Mesendoderm (in vitro differentiated cells): ENCODE measurements around the gene AKT1.

Experiments
- DNase-seq: peaks from one replicate; pipeline ENCODE4 v3.0.0; 2013
- H2AK5ac ChIP-seq: 2 replicates; pipeline ENCODE4 v1.6.1; 2013; ENCODE audit warnings: low read length, inconsistent platforms
- H2BK120ac ChIP-seq: 2 replicates; pipeline ENCODE4 v1.6.1; 2013; ENCODE audit warnings: low read depth, mild to moderate bottlenecking, low read length, moderate library complexity, mixed read lengths
- H2BK15ac ChIP-seq: replicated peaks from 2 replicates; pipeline ENCODE4 v1.6.1; 2013; ENCODE audit warnings: low read depth, mild to moderate bottlenecking, moderate library complexity
- H2BK5ac ChIP-seq: 2 replicates; pipeline ENCODE4 v1.6.1; 2013; ENCODE audit warnings: low read length, inconsistent platforms
- H3K18ac ChIP-seq: 2 replicates; pipeline ENCODE4 v1.6.1; 2013; ENCODE audit warnings: mild to moderate bottlenecking, low read length, mixed read lengths
- H3K23ac ChIP-seq: one replicate; pipeline ENCODE4 v1.6.1; 2013; ENCODE audit warnings: low read length
- H3K27ac ChIP-seq: 2 replicates; pipeline ENCODE4 v1.5.1; 2013; ENCODE audit warnings: low read depth, mild to moderate bottlenecking, inconsistent platforms, low read length, moderate library complexity
- H3K27me3 ChIP-seq: 2 replicates; pipeline ENCODE4 v1.6.1; 2013; ENCODE audit warnings: low read length, control low read depth, mild to moderate bottlenecking, inconsistent platforms; ENCODE audit not compliant: insufficient read depth, poor library complexity
- H3K36me3 ChIP-seq: 2 replicates; pipeline ENCODE4 v1.6.1; 2013; ENCODE audit warnings: low read length, inconsistent platforms; ENCODE audit not compliant: control insufficient read depth, insufficient read depth
- H3K4ac ChIP-seq: one replicate; pipeline ENCODE4 v1.6.1; 2013; ENCODE audit warnings: low read depth, mild to moderate bottlenecking, low read length, moderate library complexity
- H3K4me1 ChIP-seq: 2 replicates; pipeline ENCODE4 v1.6.1; 2013; ENCODE audit warnings: low read depth, low read length, inconsistent platforms; ENCODE audit not compliant: control insufficient read depth
- H3K4me2 ChIP-seq: 2 replicates; pipeline ENCODE4 v1.6.1; 2013; ENCODE audit warnings: low read length
- H3K4me3 ChIP-seq: 2 replicates; pipeline ENCODE4 v1.5.1; 2013; ENCODE audit warnings: mild to moderate bottlenecking, low read length
- H3K56ac ChIP-seq: one replicate; pipeline ENCODE4 v1.6.1; 2013; ENCODE audit warnings: low read length
- H3K79me1 ChIP-seq: 2 replicates; pipeline ENCODE4 v1.6.1; 2013; ENCODE audit warnings: low read length, inconsistent platforms
- H3K79me2 ChIP-seq: 2 replicates; pipeline ENCODE4 v1.6.1; 2013; ENCODE audit warnings: mild to moderate bottlenecking, low read length; ENCODE audit not compliant: control insufficient read depth, insufficient read depth
- H3K9ac ChIP-seq: 2 replicates; pipeline ENCODE4 v1.6.1; 2013; ENCODE audit warnings: low read length, inconsistent platforms
- H4K5ac ChIP-seq: one replicate; pipeline ENCODE4 v1.6.1; 2013; ENCODE audit warnings: low read length
- H4K8ac ChIP-seq: one replicate; pipeline ENCODE4 v1.6.1; 2013; ENCODE audit warnings: low read depth, mild to moderate bottlenecking, control low read depth, low read length, moderate library complexity
- WGBS: extraction: QIAGEN DNeasy Blood & Tissue Kit; methylation state at CpG from one replicate; pipeline ENCODE4 v1.1.7; 2013; ENCODE audit warnings: low lambda C conversion rate, missing lambda C conversion rate; ENCODE audit not compliant: insufficient coverage; ENCODE audit errors: extremely low coverage; 5-methylcytosine and 5-hydroxymethylcytosine counted together

AKT1 gene

DNA sequence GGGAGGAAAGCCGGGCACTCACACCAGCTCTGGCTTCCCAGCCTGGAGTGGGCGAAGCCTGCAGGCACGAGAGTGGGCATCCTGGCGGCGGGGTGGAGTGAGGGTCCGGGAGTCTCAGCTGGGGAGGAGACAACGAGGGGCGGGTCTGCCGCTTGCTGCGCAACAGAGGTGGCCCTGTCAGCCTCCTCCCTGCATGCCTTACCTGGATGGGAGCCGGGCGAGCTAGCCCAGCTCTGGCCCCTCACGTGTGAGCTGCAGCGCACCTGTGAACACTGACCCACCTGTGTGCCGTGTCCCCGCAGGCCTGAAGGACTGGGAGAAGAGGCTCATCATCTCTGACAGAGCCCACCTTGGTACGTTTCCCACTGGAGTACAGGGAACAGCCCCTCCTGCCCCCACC lies 56.5 kb downstream of the AKT1 start:
- Histone ChIP-seq H3K4me3 (no peak overlapping the region), H3K79me1 (no peaks in the 10 kb centered on the region), H3K4ac (no peak overlapping the region), H4K5ac (no peak overlapping the region), H3K79me2 (no peaks in the 10 kb centered on the region), H2BK120ac (no peak overlapping the region), H3K27me3 (no peaks in the 10 kb centered on the region), H3K36me3 (no peaks in the 10 kb centered on the region), H3K18ac (no peak overlapping the region), H3K27ac (no peak overlapping the region), H3K9ac (no peak overlapping the region), H3K56ac (no peak overlapping the region), H2AK5ac (no peak overlapping the region), H3K4me1 (no peaks in the 10 kb centered on the region), H3K4me2 (no peak overlapping the region), H2BK15ac (no peak overlapping the region), H2BK5ac (no peak overlapping the region), H3K23ac (no peak overlapping the region), H4K8ac (no peak overlapping the region)
- no peak for DNase-seq
- WGBS: no CpG with 5 or more reads among the region's 17 CpGs

GRCh38 chr14:104738375-104739019 lies 57.1 kb downstream of the AKT1 start:
- Histone ChIP-seq H4K5ac (no peak overlapping the region), H3K4ac (no peak overlapping the region), H2BK120ac (no peak overlapping the region), H4K8ac (no peak overlapping the region), H2BK5ac (no peak overlapping the region), H2AK5ac (no peak overlapping the region), H3K79me1 (no peaks in the 10 kb centered on the region), H3K18ac (no peak overlapping the region), H3K56ac (no peak overlapping the region), H3K23ac (no peak overlapping the region), H3K27ac (no peak overlapping the region), H3K4me2 (no peak overlapping the region), H3K79me2 (no peaks in the 10 kb centered on the region), H3K27me3 (no peaks in the 10 kb centered on the region), H2BK15ac (no peak overlapping the region), H3K4me1 (no peaks in the 10 kb centered on the region), H3K4me3 (no peak overlapping the region), H3K9ac (no peak overlapping the region), H3K36me3 (no peaks in the 10 kb centered on the region)
- no CpG with 5 or more reads among the region's 18 CpGs for WGBS
- DNase-seq: no peak

- WGBS: no CpG with 5 or more reads among the region's 26 CpGs
- Histone ChIP-seq H3K4me1 (no peaks in the 10 kb centered on the region), H3K23ac (no peak overlapping the region), H4K8ac (no peak overlapping the region), H3K36me3 (no peaks in the 10 kb centered on the region), H3K4me2 (no peak overlapping the region), H3K4ac (no peak overlapping the region), H2BK5ac (no peak overlapping the region), H3K18ac (no peak overlapping the region), H2BK15ac (no peak overlapping the region), H2BK120ac (no peak overlapping the region), H3K4me3 (no peak overlapping the region), H3K79me1 (no peaks in the 10 kb centered on the region), H3K27me3 (no peaks in the 10 kb centered on the region), H4K5ac (no peak overlapping the region), H3K56ac (no peak overlapping the region), H3K27ac (no peak overlapping the region), H3K9ac (no peak overlapping the region), H3K79me2 (no peaks in the 10 kb centered on the region), H2AK5ac (no peak overlapping the region)
- no peak for DNase-seq
Observed at GRCh38 chr14:104735830-104736642, 59.5 kb downstream of the AKT1 start.

GRCh38 chr14:104734991-104735779 lies 60.4 kb downstream of the AKT1 start:
- H3K4me1 ChIP-seq: no peaks in the 10 kb centered on the region
- no peaks in the 10 kb centered on the region for H3K79me1 ChIP-seq
- H3K9ac ChIP-seq: no peak overlapping the region
- H3K27me3 ChIP-seq: no peaks in the 10 kb centered on the region
- H3K18ac ChIP-seq: no peak overlapping the region
- no peak overlapping the region for H3K4me2 ChIP-seq
- DNase-seq: no peak
- no CpG with 5 or more reads among the region's 31 CpGs for WGBS
- no peak overlapping the region for H4K5ac ChIP-seq
- H3K36me3 ChIP-seq: no peaks in the 10 kb centered on the region
- no peak overlapping the region for H3K56ac ChIP-seq
- no peak overlapping the region for H3K4ac ChIP-seq
- no peak overlapping the region for H3K23ac ChIP-seq
- H2BK5ac ChIP-seq: no peak overlapping the region
- no peak overlapping the region for H2BK120ac ChIP-seq
- H3K4me3 ChIP-seq: no peak overlapping the region
- H3K27ac ChIP-seq: no peak overlapping the region
- no peak overlapping the region for H4K8ac ChIP-seq
- H3K79me2 ChIP-seq: no peaks in the 10 kb centered on the region
- no peak overlapping the region for H2BK15ac ChIP-seq
- no peak overlapping the region for H2AK5ac ChIP-seq

DNA sequence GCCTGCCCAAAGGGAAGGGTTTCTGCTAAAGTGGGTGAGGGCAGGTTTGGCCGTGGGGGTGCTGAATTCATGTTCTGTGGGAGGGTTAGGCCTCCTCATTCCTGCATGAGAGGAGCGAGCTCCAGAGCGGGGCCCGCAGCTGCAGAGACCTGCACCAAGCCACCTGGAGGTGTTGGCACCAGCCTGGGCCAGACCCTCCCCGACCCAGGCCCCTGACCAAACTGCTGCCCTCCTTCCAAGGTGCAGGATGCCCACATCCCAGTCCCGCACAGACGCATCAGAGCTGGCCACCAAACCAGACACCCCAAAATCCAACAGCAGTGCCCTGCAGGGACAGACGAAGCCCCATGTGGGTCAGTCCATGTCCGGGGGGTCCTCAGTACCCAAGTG lies 61.0 kb downstream of the AKT1 start:
- Histone ChIP-seq H3K27ac (no peak overlapping the region), H3K4ac (no peak overlapping the region), H3K79me1 (no peaks in the 10 kb centered on the region), H2AK5ac (no peak overlapping the region), H3K79me2 (no peaks in the 10 kb centered on the region), H3K23ac (no peak overlapping the region), H4K5ac (no peak overlapping the region), H3K36me3 (no peaks in the 10 kb centered on the region), H4K8ac (no peak overlapping the region), H3K9ac (no peak overlapping the region), H3K4me3 (no peak overlapping the region), H2BK120ac (no peak overlapping the region), H3K18ac (no peak overlapping the region), H3K56ac (no peak overlapping the region), H2BK15ac (no peak overlapping the region), H3K4me1 (no peaks in the 10 kb centered on the region), H3K4me2 (no peak overlapping the region), H2BK5ac (no peak overlapping the region), H3K27me3 (no peaks in the 10 kb centered on the region)
- no CpG with 5 or more reads among the region's 9 CpGs for WGBS
- no peak for DNase-seq
